Muscle of leg (tissue), 11 donors: ENCODE data around the gene RIOK1. TPM values are rescaled to one million over a fixed set of nuclear protein-coding genes. Genes with fewer than 3 reads are reported as not detected.

Experiments
- DNase-seq: peaks from one replicate; pipeline ENCODE4 v3.0.0; 2013
- H3K27ac ChIP-seq: one replicate; pipeline ENCODE4 v1.5.1; 2013; ENCODE audit warnings: mild to moderate bottlenecking, low read length, control low read depth
- H3K27me3 ChIP-seq: one replicate; pipeline ENCODE4 v1.6.1; 2013; ENCODE audit warnings: low read length; ENCODE audit not compliant: control insufficient read depth, insufficient read depth
- H3K36me3 ChIP-seq: one replicate; pipeline ENCODE4 v1.6.1; 2013; ENCODE audit warnings: low read length; ENCODE audit not compliant: control insufficient read depth, insufficient read depth
- H3K4me1 ChIP-seq: one replicate; pipeline ENCODE4 v1.6.1; 2013; ENCODE audit warnings: low read length; ENCODE audit not compliant: control insufficient read depth, insufficient read depth
- H3K4me3 ChIP-seq: one replicate; pipeline ENCODE4 v1.5.1; 2013; ENCODE audit warnings: low read length, control low read depth
- H3K9me3 ChIP-seq: replicated peaks from 2 replicates; pipeline ENCODE4 v1.6.1; 2013; ENCODE audit warnings: low read depth, low read length; ENCODE audit not compliant: control insufficient read depth
- WGBS: methylation state at CpG from one replicate; pipeline ENCODE4 v1.1.5; 2013; ENCODE audit warnings: missing lambda C conversion rate; ENCODE audit not compliant: insufficient coverage; 5-methylcytosine and 5-hydroxymethylcytosine counted together
- polyA plus RNA-seq, 8 donors: library from polyadenylated mRNA; unstranded; fragments of 120-200 nt; gene quantifications; one replicate each; pipeline versions ENCODE4 v1.2.1 to v1.2.3, GENCODE V29; 2013; ENCODE audit warnings: inconsistent platforms in 1 of 8, low replicate concordance in 1 of 8; ENCODE audit not compliant: insufficient read length in 8 of 8, insufficient read depth in 1 of 8
- total RNA-seq: library from RNA; stranded (reverse); fragments of 120-200 nt; gene quantifications from one replicate; pipeline ENCODE4 v1.2.4, GENCODE V29; 2013

The RIOK1 gene
- total and polyA plus RNA-seq, 9 donors, result 18.3 to 33.4 (median 24.5) TPM

- Histone ChIP-seq H3K9me3 (no peaks in the 10 kb centered on the region), H3K36me3 (peaks cover 44% of the 10 kb centered on the region), H3K27ac (no peak overlapping the region), H3K4me1 (no peaks in the 10 kb centered on the region), H3K27me3 (no peaks in the 10 kb centered on the region), H3K4me3 (no peak overlapping the region)
- 92% methylated on average over 2 of the region's 5 CpGs for WGBS
- DNase-seq, result no peak
These were observed 14.9 kb downstream of the RIOK1 start for GRCh38 chr6:7404546-7404945.

GRCh38 chr6:7406743-7407142, 17.1 kb downstream of the RIOK1 start:
- H3K27me3 ChIP-seq, result no peaks in the 10 kb centered on the region
- no peak overlapping the region for H3K27ac ChIP-seq
- no peak for DNase-seq
- no peaks in the 10 kb centered on the region for H3K9me3 ChIP-seq
- WGBS, result 100% methylated on average over 6 of the region's 9 CpGs
- no peaks in the 10 kb centered on the region for H3K4me1 ChIP-seq
- H3K36me3 ChIP-seq, result peaks cover 43% of the 10 kb centered on the region
- H3K4me3 ChIP-seq, result no peak overlapping the region

GRCh38 chr6:7409740-7410139, 20.1 kb downstream of the RIOK1 start:
- no peaks in the 10 kb centered on the region for H3K27me3 ChIP-seq
- H3K4me3 ChIP-seq, result no peak overlapping the region
- H3K27ac ChIP-seq, result no peak overlapping the region
- WGBS, result 0% methylated on average over 1 of the region's 6 CpGs
- DNase-seq, result no peak
- no peaks in the 10 kb centered on the region for H3K4me1 ChIP-seq
- H3K36me3 ChIP-seq, result peaks cover 41% of the 10 kb centered on the region
- H3K9me3 ChIP-seq, result no peaks in the 10 kb centered on the region

- peaks cover 42% of the 10 kb centered on the region for H3K36me3 ChIP-seq
- WGBS, result no CpG with 5 or more reads among the region's 4 CpGs
These were observed 21.2 kb downstream of the RIOK1 start for GRCh38 chr6:7410851-7411250.

GRCh38 chr6:7411328-7411727, 21.7 kb downstream of the RIOK1 start:
- Histone ChIP-seq H3K4me1 (no peaks in the 10 kb centered on the region), H3K4me3 (no peak overlapping the region), H3K27me3 (no peaks in the 10 kb centered on the region), H3K27ac (no peak overlapping the region), H3K36me3 (peaks cover 46% of the 10 kb centered on the region), H3K9me3 (no peaks in the 10 kb centered on the region)
- 83% methylated on average over 1 of the region's 2 CpGs for WGBS
- DNase-seq, result no peak

More at GRCh38 chr6:7410851-7411250, 21.2 kb downstream of the RIOK1 start:
- Histone ChIP-seq H3K27ac (no peak overlapping the region), H3K27me3 (no peaks in the 10 kb centered on the region), H3K4me1 (no peaks in the 10 kb centered on the region), H3K9me3 (no peaks in the 10 kb centered on the region), H3K4me3 (no peak overlapping the region)
- no peak for DNase-seq

GRCh38 chr6:7413151-7413823, 23.7 kb downstream of the RIOK1 start:
- no CpG with 5 or more reads among the region's 2 CpGs for WGBS

GRCh38 chr6:7414811-7415210, 25.2 kb downstream of the RIOK1 start:
- Histone ChIP-seq H3K4me1 (no peaks in the 10 kb centered on the region), H3K36me3 (peaks cover 47% of the 10 kb centered on the region), H3K27me3 (no peaks in the 10 kb centered on the region), H3K9me3 (no peaks in the 10 kb centered on the region), H3K27ac (no peak overlapping the region), H3K4me3 (no peak overlapping the region)
- WGBS, result 60% methylated on average over 1 of the region's 7 CpGs
- no peak for DNase-seq

More at GRCh38 chr6:7413151-7413823, 23.7 kb downstream of the RIOK1 start:
- no peaks in the 10 kb centered on the region for H3K9me3 ChIP-seq
- H3K36me3 ChIP-seq, result peaks cover 43% of the 10 kb centered on the region
- no peak for DNase-seq
- no peak overlapping the region for H3K27ac ChIP-seq
- no peak overlapping the region for H3K4me3 ChIP-seq
- no peaks in the 10 kb centered on the region for H3K27me3 ChIP-seq
- H3K4me1 ChIP-seq, result no peaks in the 10 kb centered on the region

- no peak for DNase-seq
- Histone ChIP-seq H3K27me3 (no peaks in the 10 kb centered on the region), H3K4me1 (no peaks in the 10 kb centered on the region), H3K9me3 (no peaks in the 10 kb centered on the region), H3K4me3 (no peak overlapping the region), H3K36me3 (peaks cover 39% of the 10 kb centered on the region), H3K27ac (no peak overlapping the region)
- no CpG with 5 or more reads among the region's 2 CpGs for WGBS
These were observed 28.1 kb downstream of the RIOK1 start for GRCh38 chr6:7417684-7418083.

GRCh38 chr6:7418238-7418905, 28.8 kb downstream of the RIOK1 start:
- H3K4me1 ChIP-seq, result no peaks in the 10 kb centered on the region
- no peaks in the 10 kb centered on the region for H3K9me3 ChIP-seq
- no peak overlapping the region for H3K4me3 ChIP-seq
- no peaks in the 10 kb centered on the region for H3K27me3 ChIP-seq
- H3K27ac ChIP-seq, result no peak overlapping the region
- peaks cover 39% of the 10 kb centered on the region for H3K36me3 ChIP-seq
- DNase-seq, result no peak
- WGBS, result 67% methylated on average over 5 of the region's 6 CpGs

- H3K9me3 ChIP-seq, result no peaks in the 10 kb centered on the region
- peaks cover 36% of the 10 kb centered on the region for H3K36me3 ChIP-seq
These were observed 29.5 kb downstream of the RIOK1 start for GRCh38 chr6:7419065-7419464.

More at GRCh38 chr6:7419065-7419464, 29.5 kb downstream of the RIOK1 start:
- no peak overlapping the region for H3K27ac ChIP-seq
- no peak for DNase-seq
- H3K4me1 ChIP-seq, result no peaks in the 10 kb centered on the region
- H3K27me3 ChIP-seq, result no peaks in the 10 kb centered on the region
- no peak overlapping the region for H3K4me3 ChIP-seq
- WGBS, result 36% methylated on average over 1 of the region's 1 CpG
